ENCODE measurements around the gene TUBA1C. TPM values are rescaled to one million over a fixed set of nuclear protein-coding genes. Genes with fewer than 3 reads are reported as not detected.
"Not testable (repeated sequence)": the region's sequence is repeated elsewhere in the genome, so short reads cannot be mapped to it uniquely, and the experiment has no call there.

TUBA1C gene
- total and polyA plus RNA-seq, 12 donors = 30.1 to 292 (median 93.3) TPM

DNA sequence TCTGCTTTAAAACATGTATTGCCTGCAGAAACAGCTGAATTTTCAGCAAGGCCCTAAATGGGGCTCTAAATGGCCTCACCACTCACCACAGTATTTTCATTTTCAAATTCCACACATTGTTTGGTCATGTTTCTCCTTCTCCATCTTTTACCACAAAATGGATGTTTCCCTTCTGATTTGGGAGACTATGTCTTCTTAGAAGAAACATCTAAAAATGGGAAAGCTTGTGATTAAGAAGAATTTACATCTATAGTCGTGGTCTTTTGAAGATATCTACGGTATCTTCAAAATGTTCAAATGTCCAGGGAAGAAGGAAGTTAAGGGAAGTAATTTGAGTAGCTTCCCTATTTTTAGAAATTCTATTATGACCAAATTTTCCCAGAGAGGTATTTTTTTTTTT, 20.7 kb upstream of the TUBA1C start:
- Histone ChIP-seq H3K4me1 (replicated peaks in 1 of 2) (no peaks in the 10 kb centered on the region), H3K27me3 (no peaks in the 10 kb centered on the region), H3K4me3 (no peak overlapping the region), H3K9me3 (replicated peaks in 1 of 3) (no peaks in the 10 kb centered on the region), H3K36me3 (replicated peaks in 1 of 2) (no peaks in the 10 kb centered on the region), H3K27ac (no peak overlapping the region)
- WGBS, 4 donors = 65 to 85% (median 72%) methylated on average over 2 of the region's 2 CpGs
- DNase-seq = no peak
- no peak for TF ChIP-seq POLR2A (IDR thresholded peaks at IDR 0.05)
- TF ChIP-seq, protein P1, sequence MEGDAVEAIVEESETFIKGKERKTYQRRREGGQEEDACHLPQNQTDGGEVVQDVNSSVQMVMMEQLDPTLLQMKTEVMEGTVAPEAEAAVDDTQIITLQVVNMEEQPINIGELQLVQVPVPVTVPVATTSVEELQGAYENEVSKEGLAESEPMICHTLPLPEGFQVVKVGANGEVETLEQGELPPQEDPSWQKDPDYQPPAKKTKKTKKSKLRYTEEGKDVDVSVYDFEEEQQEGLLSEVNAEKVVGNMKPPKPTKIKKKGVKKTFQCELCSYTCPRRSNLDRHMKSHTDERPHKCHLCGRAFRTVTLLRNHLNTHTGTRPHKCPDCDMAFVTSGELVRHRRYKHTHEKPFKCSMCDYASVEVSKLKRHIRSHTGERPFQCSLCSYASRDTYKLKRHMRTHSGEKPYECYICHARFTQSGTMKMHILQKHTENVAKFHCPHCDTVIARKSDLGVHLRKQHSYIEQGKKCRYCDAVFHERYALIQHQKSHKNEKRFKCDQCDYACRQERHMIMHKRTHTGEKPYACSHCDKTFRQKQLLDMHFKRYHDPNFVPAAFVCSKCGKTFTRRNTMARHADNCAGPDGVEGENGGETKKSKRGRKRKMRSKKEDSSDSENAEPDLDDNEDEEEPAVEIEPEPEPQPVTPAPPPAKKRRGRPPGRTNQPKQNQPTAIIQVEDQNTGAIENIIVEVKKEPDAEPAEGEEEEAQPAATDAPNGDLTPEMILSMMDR (IDR thresholded peaks at IDR 0.05) = no peak
- intact Hi-C loops (cut with DNase I) = no loop called here

DNA sequence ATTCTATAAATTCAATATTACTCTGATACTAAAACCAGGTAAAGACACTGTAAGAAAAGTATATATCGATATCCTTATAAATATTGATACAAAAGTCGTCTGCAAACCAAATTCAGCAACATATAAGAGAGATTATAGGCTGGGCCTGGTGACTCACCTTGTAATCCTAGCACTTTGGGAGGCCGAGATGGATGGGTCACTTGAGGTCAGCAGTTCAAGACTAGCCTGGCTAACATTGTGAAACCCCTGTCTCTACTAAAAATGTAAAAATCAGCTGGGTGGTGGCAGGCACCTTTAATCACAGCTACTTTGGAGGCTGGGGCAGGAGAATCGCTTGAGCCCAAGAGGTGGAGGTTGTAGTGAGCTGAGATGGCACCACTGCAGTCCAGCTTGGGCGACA, 13.5 kb upstream of the TUBA1C start:
- intact Hi-C loops (cut with DNase I) = no loop called here
- Histone ChIP-seq H3K27me3 (no peaks in the 10 kb centered on the region), H3K4me1 (replicated peaks in 1 of 2) (peaks cover 3 to 7% of the 10 kb centered on the region in 2 donors), H3K9me3 (replicated peaks in 1 of 3) (no peaks in the 10 kb centered on the region), H3K4me3 (no peak overlapping the region), H3K36me3 (replicated peaks in 1 of 2) (no peaks in the 10 kb centered on the region), H3K27ac (no peak overlapping the region)
- no peak for TF ChIP-seq POLR2A (IDR thresholded peaks at IDR 0.05)
- TF ChIP-seq, protein P1 (IDR thresholded peaks at IDR 0.05) = no peak
- no peak for DNase-seq
- WGBS, 4 donors = 80 to 89% (median 85%) methylated on average over 5 of the region's 5 CpGs

- Histone ChIP-seq H3K36me3 (replicated peaks in 1 of 2) (no peaks in the 10 kb centered on the region), H3K27ac (no peak overlapping the region), H3K4me1 (replicated peaks in 1 of 2) (peaks cover 6 to 11% of the 10 kb centered on the region in 2 donors), H3K9me3 (replicated peaks in 1 of 3) (no peaks in the 10 kb centered on the region), H3K4me3 (no peak overlapping the region), H3K27me3 (no peaks in the 10 kb centered on the region)
- WGBS, 4 donors = 85 to 91% (median 89%) methylated on average over 11 of the region's 11 CpGs
- intact Hi-C loops (cut with DNase I) = no loop called here
- TF ChIP-seq, protein P1 (IDR thresholded peaks at IDR 0.05) = no peak
- no peak for TF ChIP-seq POLR2A (IDR thresholded peaks at IDR 0.05)
- no peak for DNase-seq
These were observed 11.8 kb upstream of the TUBA1C start for GRCh38 chr12:49253033-49253623.

DNA sequence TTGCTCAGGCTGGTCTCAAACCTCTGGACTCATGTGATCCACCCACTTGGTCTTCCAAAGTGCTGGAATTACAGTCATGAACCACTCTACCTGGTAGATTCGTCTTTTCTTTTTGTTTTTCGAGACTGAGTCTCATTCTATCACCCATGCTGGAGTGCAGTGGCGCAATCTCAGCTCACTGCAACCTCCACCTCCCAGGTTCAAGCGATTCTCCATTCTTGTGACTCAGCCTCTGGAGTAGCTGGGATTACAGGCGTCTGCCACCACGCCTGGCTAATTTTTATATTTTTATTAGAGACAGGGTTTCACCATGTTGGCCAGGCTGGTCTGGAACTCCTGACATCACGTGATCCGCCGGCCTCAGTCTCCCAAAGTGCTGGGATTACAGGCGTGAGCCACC, 9.4 kb upstream of the TUBA1C start:
- intact Hi-C loops (cut with DNase I); H3K27me3 ChIP-seq; H3K27ac ChIP-seq; H3K4me3 ChIP-seq; H3K36me3 ChIP-seq (replicated peaks in 1 of 2); H3K9me3 ChIP-seq (replicated peaks in 1 of 3); DNase-seq: not testable (repeated sequence)
- 85 to 93% (median 91%) methylated on average over 10 of the region's 10 CpGs for WGBS, 4 donors
- peaks cover 6 to 20% of the 10 kb centered on the region in 2 donors for H3K4me1 ChIP-seq (replicated peaks in 1 of 2)
